GM23338 (cell line): Measurements from ENCODE around the gene C2orf42.

ENCODE experiments used
- CREB1 ChIP-seq: fragments of 250-450 bp; sonication (Bioruptor Pico); IDR thresholded peaks from 2 replicates; pipeline ENCODE4 v1.5.0; 2020; ENCODE audit warnings: low read depth, mild to moderate bottlenecking, moderate library complexity
- EZH2 ChIP-seq: fragments of 200-600 bp; sonication (generic); IDR thresholded peaks from one replicate; pipeline ENCODE4 v1.8.0; 2017; ENCODE audit warnings: antibody characterized with exemption, mild to moderate bottlenecking, low read depth; ENCODE audit not compliant: unreplicated experiment
- EZH2phosphoT487 ChIP-seq: fragments of 200-600 bp; sonication (generic); IDR thresholded peaks from one replicate; pipeline ENCODE4 v1.8.1; 2018; ENCODE audit warnings: antibody characterized with exemption; ENCODE audit not compliant: unreplicated experiment
- JUNB ChIP-seq: IDR thresholded peaks from one replicate; pipeline ENCODE4 v1.6.1; 2016; ENCODE audit warnings: antibody characterized with exemption; ENCODE audit not compliant: unreplicated experiment
- NANOG ChIP-seq: IDR thresholded peaks from 2 replicates; pipeline ENCODE4 v1.6.1; 2016; ENCODE audit warnings: antibody characterized with exemption, borderline replicate concordance
- POLR2AphosphoS5 ChIP-seq: IDR thresholded peaks from 2 replicates; pipeline ENCODE4 v1.6.1; 2016; ENCODE audit warnings: antibody characterized with exemption, low read depth
- STAT1 ChIP-seq: IDR thresholded peaks from one replicate; pipeline ENCODE4 v1.6.1; 2016; ENCODE audit warnings: antibody characterized with exemption; ENCODE audit not compliant: unreplicated experiment
- ZNF114 ChIP-seq: fragments of 250-450 bp; sonication (Bioruptor Pico); IDR thresholded peaks from 2 replicates; pipeline ENCODE4 v1.5.0; 2020; ENCODE audit warnings: mild to moderate bottlenecking, moderate library complexity
- ZNF331 ChIP-seq: fragments of 250-450 bp; sonication (Bioruptor Pico); IDR thresholded peaks from 2 replicates; pipeline ENCODE4 v1.5.0; 2020; ENCODE audit warnings: low read depth, mild to moderate bottlenecking, moderate library complexity
- TF ChIP-seq, protein P1 (sequence below): IDR thresholded peaks from 2 replicates; pipeline ENCODE4 v1.6.1; 2016; ENCODE audit warnings: antibody characterized with exemption
- TF ChIP-seq, protein P2 (sequence below), 2 experiments: fragments of 200-600 bp in 1 of 2; sonication (generic) in 1 of 2; conservative IDR thresholded peaks; 2 replicates each; pipeline versions ENCODE4 v1.5.1 to v1.6.1; 2016 to 2017; ENCODE audit warnings: antibody characterized with exemption in 2 of 2, low read depth in 2 of 2, mild to moderate bottlenecking in 2 of 2, moderate library complexity in 1 of 2
- TF ChIP-seq, protein P3 (sequence below): IDR thresholded peaks from one replicate; pipeline ENCODE4 v1.6.1; 2018; ENCODE audit warnings: antibody characterized with exemption; ENCODE audit not compliant: unreplicated experiment
- TF ChIP-seq, protein P4 (sequence below): fragments of 250-450 bp; sonication (Bioruptor Pico); IDR thresholded peaks from 2 replicates; pipeline ENCODE4 v1.5.0; 2020; ENCODE audit warnings: mild to moderate bottlenecking, moderate library complexity

DNA sequence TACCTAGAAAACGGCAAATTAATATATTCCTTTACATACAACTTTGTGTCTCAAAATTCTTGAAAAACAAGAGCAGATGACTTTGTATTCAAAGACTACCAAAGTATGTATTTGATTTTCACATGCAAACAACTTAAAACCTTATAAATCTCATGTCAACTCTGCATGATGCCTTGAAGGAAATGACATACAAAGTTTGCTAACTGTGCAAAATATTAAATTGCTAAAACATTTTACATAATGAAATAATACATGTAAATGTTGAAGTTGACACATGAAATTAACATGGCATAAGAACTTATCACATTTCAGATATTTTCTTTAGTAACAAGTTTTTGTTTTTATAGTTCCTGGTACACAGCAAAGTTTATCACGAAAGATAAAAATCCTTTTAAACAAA is 20.8 kb upstream of the C2orf42 start:
- TF ChIP-seq, protein P1, sequence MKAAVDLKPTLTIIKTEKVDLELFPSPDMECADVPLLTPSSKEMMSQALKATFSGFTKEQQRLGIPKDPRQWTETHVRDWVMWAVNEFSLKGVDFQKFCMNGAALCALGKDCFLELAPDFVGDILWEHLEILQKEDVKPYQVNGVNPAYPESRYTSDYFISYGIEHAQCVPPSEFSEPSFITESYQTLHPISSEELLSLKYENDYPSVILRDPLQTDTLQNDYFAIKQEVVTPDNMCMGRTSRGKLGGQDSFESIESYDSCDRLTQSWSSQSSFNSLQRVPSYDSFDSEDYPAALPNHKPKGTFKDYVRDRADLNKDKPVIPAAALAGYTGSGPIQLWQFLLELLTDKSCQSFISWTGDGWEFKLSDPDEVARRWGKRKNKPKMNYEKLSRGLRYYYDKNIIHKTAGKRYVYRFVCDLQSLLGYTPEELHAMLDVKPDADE: no peak
- no peak for TF ChIP-seq EZH2
- TF ChIP-seq, protein P2, sequence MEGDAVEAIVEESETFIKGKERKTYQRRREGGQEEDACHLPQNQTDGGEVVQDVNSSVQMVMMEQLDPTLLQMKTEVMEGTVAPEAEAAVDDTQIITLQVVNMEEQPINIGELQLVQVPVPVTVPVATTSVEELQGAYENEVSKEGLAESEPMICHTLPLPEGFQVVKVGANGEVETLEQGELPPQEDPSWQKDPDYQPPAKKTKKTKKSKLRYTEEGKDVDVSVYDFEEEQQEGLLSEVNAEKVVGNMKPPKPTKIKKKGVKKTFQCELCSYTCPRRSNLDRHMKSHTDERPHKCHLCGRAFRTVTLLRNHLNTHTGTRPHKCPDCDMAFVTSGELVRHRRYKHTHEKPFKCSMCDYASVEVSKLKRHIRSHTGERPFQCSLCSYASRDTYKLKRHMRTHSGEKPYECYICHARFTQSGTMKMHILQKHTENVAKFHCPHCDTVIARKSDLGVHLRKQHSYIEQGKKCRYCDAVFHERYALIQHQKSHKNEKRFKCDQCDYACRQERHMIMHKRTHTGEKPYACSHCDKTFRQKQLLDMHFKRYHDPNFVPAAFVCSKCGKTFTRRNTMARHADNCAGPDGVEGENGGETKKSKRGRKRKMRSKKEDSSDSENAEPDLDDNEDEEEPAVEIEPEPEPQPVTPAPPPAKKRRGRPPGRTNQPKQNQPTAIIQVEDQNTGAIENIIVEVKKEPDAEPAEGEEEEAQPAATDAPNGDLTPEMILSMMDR (conservative IDR thresholded peaks at IDR 0.05; ENCODE audit: low read depth in 2 of 2): no peak
- TF ChIP-seq, protein P3, sequence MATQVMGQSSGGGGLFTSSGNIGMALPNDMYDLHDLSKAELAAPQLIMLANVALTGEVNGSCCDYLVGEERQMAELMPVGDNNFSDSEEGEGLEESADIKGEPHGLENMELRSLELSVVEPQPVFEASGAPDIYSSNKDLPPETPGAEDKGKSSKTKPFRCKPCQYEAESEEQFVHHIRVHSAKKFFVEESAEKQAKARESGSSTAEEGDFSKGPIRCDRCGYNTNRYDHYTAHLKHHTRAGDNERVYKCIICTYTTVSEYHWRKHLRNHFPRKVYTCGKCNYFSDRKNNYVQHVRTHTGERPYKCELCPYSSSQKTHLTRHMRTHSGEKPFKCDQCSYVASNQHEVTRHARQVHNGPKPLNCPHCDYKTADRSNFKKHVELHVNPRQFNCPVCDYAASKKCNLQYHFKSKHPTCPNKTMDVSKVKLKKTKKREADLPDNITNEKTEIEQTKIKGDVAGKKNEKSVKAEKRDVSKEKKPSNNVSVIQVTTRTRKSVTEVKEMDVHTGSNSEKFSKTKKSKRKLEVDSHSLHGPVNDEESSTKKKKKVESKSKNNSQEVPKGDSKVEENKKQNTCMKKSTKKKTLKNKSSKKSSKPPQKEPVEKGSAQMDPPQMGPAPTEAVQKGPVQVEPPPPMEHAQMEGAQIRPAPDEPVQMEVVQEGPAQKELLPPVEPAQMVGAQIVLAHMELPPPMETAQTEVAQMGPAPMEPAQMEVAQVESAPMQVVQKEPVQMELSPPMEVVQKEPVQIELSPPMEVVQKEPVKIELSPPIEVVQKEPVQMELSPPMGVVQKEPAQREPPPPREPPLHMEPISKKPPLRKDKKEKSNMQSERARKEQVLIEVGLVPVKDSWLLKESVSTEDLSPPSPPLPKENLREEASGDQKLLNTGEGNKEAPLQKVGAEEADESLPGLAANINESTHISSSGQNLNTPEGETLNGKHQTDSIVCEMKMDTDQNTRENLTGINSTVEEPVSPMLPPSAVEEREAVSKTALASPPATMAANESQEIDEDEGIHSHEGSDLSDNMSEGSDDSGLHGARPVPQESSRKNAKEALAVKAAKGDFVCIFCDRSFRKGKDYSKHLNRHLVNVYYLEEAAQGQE: no peak
- TF ChIP-seq CREB1 (CRISPR knock-in tag): no peak
- TF ChIP-seq POLR2AphosphoS5: no peak
- TF ChIP-seq STAT1: no peak
- no peak for TF ChIP-seq JUNB
- TF ChIP-seq EZH2phosphoT487: no peak
- TF ChIP-seq ZNF114 (CRISPR knock-in tag): no peak
- TF ChIP-seq ZNF331: no peak
- TF ChIP-seq NANOG: no peak
- TF ChIP-seq, protein P4, sequence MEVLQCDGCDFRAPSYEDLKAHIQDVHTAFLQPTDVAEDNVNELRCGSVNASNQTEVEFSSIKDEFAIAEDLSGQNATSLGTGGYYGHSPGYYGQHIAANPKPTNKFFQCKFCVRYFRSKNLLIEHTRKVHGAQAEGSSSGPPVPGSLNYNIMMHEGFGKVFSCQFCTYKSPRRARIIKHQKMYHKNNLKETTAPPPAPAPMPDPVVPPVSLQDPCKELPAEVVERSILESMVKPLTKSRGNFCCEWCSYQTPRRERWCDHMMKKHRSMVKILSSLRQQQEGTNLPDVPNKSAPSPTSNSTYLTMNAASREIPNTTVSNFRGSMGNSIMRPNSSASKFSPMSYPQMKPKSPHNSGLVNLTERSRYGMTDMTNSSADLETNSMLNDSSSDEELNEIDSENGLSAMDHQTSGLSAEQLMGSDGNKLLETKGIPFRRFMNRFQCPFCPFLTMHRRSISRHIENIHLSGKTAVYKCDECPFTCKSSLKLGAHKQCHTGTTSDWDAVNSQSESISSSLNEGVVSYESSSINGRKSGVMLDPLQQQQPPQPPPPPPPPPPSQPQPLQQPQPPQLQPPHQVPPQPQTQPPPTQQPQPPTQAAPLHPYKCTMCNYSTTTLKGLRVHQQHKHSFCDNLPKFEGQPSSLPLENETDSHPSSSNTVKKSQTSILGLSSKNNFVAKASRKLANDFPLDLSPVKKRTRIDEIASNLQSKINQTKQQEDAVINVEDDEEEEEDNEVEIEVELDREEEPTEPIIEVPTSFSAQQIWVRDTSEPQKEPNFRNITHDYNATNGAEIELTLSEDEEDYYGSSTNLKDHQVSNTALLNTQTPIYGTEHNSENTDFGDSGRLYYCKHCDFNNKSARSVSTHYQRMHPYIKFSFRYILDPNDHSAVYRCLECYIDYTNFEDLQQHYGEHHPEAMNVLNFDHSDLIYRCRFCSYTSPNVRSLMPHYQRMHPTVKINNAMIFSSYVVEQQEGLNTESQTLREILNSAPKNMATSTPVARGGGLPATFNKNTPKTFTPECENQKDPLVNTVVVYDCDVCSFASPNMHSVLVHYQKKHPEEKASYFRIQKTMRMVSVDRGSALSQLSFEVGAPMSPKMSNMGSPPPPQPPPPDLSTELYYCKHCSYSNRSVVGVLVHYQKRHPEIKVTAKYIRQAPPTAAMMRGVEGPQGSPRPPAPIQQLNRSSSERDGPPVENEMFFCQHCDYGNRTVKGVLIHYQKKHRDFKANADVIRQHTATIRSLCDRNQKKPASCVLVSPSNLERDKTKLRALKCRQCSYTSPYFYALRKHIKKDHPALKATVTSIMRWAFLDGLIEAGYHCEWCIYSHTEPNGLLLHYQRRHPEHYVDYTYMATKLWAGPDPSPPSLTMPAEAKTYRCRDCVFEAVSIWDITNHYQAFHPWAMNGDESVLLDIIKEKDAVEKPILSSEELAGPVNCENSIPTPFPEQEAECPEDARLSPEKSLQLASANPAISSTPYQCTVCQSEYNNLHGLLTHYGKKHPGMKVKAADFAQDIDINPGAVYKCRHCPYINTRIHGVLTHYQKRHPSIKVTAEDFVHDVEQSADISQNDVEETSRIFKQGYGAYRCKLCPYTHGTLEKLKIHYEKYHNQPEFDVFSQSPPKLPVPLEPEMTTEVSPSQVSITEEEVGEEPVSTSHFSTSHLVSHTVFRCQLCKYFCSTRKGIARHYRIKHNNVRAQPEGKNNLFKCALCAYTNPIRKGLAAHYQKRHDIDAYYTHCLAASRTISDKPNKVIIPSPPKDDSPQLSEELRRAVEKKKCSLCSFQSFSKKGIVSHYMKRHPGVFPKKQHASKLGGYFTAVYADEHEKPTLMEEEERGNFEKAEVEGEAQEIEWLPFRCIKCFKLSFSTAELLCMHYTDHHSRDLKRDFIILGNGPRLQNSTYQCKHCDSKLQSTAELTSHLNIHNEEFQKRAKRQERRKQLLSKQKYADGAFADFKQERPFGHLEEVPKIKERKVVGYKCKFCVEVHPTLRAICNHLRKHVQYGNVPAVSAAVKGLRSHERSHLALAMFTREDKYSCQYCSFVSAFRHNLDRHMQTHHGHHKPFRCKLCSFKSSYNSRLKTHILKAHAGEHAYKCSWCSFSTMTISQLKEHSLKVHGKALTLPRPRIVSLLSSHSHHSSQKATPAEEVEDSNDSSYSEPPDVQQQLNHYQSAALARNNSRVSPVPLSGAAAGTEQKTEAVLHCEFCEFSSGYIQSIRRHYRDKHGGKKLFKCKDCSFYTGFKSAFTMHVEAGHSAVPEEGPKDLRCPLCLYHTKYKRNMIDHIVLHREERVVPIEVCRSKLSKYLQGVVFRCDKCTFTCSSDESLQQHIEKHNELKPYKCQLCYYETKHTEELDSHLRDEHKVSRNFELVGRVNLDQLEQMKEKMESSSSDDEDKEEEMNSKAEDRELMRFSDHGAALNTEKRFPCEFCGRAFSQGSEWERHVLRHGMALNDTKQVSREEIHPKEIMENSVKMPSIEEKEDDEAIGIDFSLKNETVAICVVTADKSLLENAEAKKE (CRISPR knock-in tag): no peak
